CD14-positive monocyte (primary cell): Measurements from ENCODE around the gene WDCP. TPM values are rescaled to one million over a fixed set of nuclear protein-coding genes. Genes with fewer than 3 reads are reported as not detected.

Source experiments
- DNase-seq, 3 donors: peaks; one replicate each; pipeline ENCODE4 v3.0.0-alpha.2; 2011 to 2022
- H2AFZ ChIP-seq: 2 replicates; pipeline ENCODE4 v1.6.0; 2012; ENCODE audit warnings: mild to moderate bottlenecking, low read depth, low read length, inconsistent platforms; ENCODE audit not compliant: insufficient read depth, poor library complexity, severe bottlenecking
- H3K27ac ChIP-seq, 2 donors: 1 replicate in 1 of 2; 2 replicates in 1 of 2; pipeline ENCODE4 v1.5.1; 2012 to 2013; ENCODE audit warnings: low read length in 2 of 2, control low read depth in 1 of 2, inconsistent platforms in 1 of 2, low read depth in 1 of 2, mild to moderate bottlenecking in 1 of 2
- H3K27me3 ChIP-seq, 2 donors: one replicate each; pipeline versions ENCODE4 v1.6.0 to v1.6.1; 2011 to 2013; ENCODE audit warnings: low read length in 2 of 2; ENCODE audit not compliant: control insufficient read depth in 2 of 2, insufficient read depth in 2 of 2
- H3K36me3 ChIP-seq, 2 donors: replicated peaks in 1 of 2; 1 replicate in 1 of 2; 2 replicates in 1 of 2; pipeline versions ENCODE4 v1.5.1 to v1.6.1; 2012 to 2013; ENCODE audit warnings: low read length in 2 of 2, control low read depth in 1 of 2, inconsistent platforms in 1 of 2, mild to moderate bottlenecking in 1 of 2; ENCODE audit not compliant: insufficient read depth in 2 of 2, control insufficient read depth in 1 of 2
- H3K4me1 ChIP-seq, 2 donors: 1 replicate in 1 of 2; 2 replicates in 1 of 2; pipeline versions ENCODE4 v1.5.1 to v1.6.1; 2012 to 2013; ENCODE audit warnings: low read length in 2 of 2, control low read depth in 1 of 2, inconsistent platforms in 1 of 2, mild to moderate bottlenecking in 1 of 2, moderate library complexity in 1 of 2; ENCODE audit not compliant: insufficient read depth in 2 of 2, control insufficient read depth in 1 of 2
- H3K4me2 ChIP-seq: replicated peaks from 2 replicates; pipeline ENCODE3; 2012; ENCODE audit warnings: low read length, moderate library complexity, mild to moderate bottlenecking; ENCODE audit not compliant: poor library complexity, severe bottlenecking; ENCODE audit errors: extremely low read depth
- H3K4me3 ChIP-seq, 3 experiments: fragments of 200-600 bp in 1 of 3; sonication (generic) in 1 of 3; replicated peaks in 1 of 3; 1 replicate in 2 of 3; 2 replicates in 1 of 3; pipeline ENCODE4 v1.5.1; 2011 to 2013; ENCODE audit warnings: low read length in 3 of 3, mild to moderate bottlenecking in 3 of 3, control low read depth in 2 of 3, low read depth in 2 of 3, inconsistent platforms in 1 of 3, moderate library complexity in 1 of 3
- H3K79me2 ChIP-seq: 2 replicates; pipeline ENCODE4 v1.6.0; 2012; ENCODE audit warnings: mild to moderate bottlenecking, control low read depth, inconsistent platforms, low read length, moderate library complexity; ENCODE audit not compliant: insufficient read depth
- H3K9ac ChIP-seq: 2 replicates; pipeline ENCODE4 v1.6.0; 2017; ENCODE audit warnings: low read length, mild to moderate bottlenecking; ENCODE audit not compliant: insufficient read depth, poor library complexity, severe bottlenecking
- H3K9me3 ChIP-seq, 2 donors: replicated peaks in 1 of 2; 1 replicate in 1 of 2; 2 replicates in 1 of 2; pipeline versions ENCODE4 v1.5.1 to v1.6.1; 2012 to 2013; ENCODE audit warnings: low read length in 2 of 2, control low read depth in 1 of 2; ENCODE audit not compliant: control insufficient read depth in 1 of 2, insufficient read depth in 1 of 2
- H4K20me1 ChIP-seq: 2 replicates; pipeline ENCODE4 v1.6.0; 2012; ENCODE audit warnings: mild to moderate bottlenecking, low read length, control low read depth, moderate library complexity; ENCODE audit not compliant: insufficient read depth
- H3K27ac Mint-ChIP-seq, 7 donors: one replicate each; pipeline ENCODE4 v1.8.0; 2020; ENCODE audit warnings: mild to moderate bottlenecking in 7 of 7, mixed read lengths in 7 of 7, moderate library complexity in 6 of 7, inconsistent platforms in 2 of 7
- H3K27me3 Mint-ChIP-seq, 3 donors: one replicate each; pipeline ENCODE4 v1.8.0; 2021 to 2022; ENCODE audit warnings: low read depth in 3 of 3, mild to moderate bottlenecking in 3 of 3, mixed read lengths in 3 of 3, moderate library complexity in 3 of 3, inconsistent platforms in 1 of 3
- H3K36me3 Mint-ChIP-seq, 2 donors: one replicate each; pipeline ENCODE4 v1.8.0; 2020; ENCODE audit warnings: mixed read lengths in 2 of 2, inconsistent platforms in 1 of 2, mild to moderate bottlenecking in 1 of 2
- H3K4me1 Mint-ChIP-seq: one replicate; pipeline ENCODE4 v1.8.0; 2020; ENCODE audit warnings: mild to moderate bottlenecking, mixed read lengths
- H3K4me3 Mint-ChIP-seq, 2 donors: one replicate each; pipeline ENCODE4 v1.8.0; 2020; ENCODE audit warnings: mild to moderate bottlenecking in 2 of 2, mixed read lengths in 2 of 2, moderate library complexity in 1 of 2
- H3K9me3 Mint-ChIP-seq, 7 donors: one replicate each; pipeline ENCODE4 v1.8.0; 2020 to 2022; ENCODE audit warnings: mixed read lengths in 7 of 7, mild to moderate bottlenecking in 6 of 7, moderate library complexity in 6 of 7, inconsistent platforms in 2 of 7
- CTCF ChIP-seq: fragments of 200-600 bp; IDR thresholded peaks from one replicate; pipeline ENCODE4 v1.8.0; 2022; ENCODE audit warnings: antibody characterized with exemption, mild to moderate bottlenecking
- WGBS: methylation state at CpG from one replicate; pipeline ENCODE4 v1.1.5; 2013; ENCODE audit warnings: missing lambda C conversion rate; ENCODE audit not compliant: insufficient coverage; 5-methylcytosine and 5-hydroxymethylcytosine counted together
- intact Hi-C, 2 donors: fragments of 100-400 bp; cut with micrococcal nuclease; formaldehyde crosslinking; loops; one replicate each; pipeline versions ENCODE4 v1.15.0 to v1.15.1; 2023
- polyA plus RNA-seq, 3 donors: library from polyadenylated mRNA; depleted of rRNA in 1 of 3; unstranded in 2 of 3; stranded (reverse) in 1 of 3; fragments of 300-500 nt in 2 of 3; fragments of >200 nt in 1 of 3; fragmentation: Illumina TruSeq in 2 of 3; gene quantifications; 1 replicate in 2 of 3; 2 replicates in 1 of 3; pipeline ENCODE4 v1.2.3, GENCODE V29; 2012 to 2021

The WDCP gene
- polyA plus RNA-seq, 3 donors = 0.43 to 1.3 (median 0.69) TPM

DNA sequence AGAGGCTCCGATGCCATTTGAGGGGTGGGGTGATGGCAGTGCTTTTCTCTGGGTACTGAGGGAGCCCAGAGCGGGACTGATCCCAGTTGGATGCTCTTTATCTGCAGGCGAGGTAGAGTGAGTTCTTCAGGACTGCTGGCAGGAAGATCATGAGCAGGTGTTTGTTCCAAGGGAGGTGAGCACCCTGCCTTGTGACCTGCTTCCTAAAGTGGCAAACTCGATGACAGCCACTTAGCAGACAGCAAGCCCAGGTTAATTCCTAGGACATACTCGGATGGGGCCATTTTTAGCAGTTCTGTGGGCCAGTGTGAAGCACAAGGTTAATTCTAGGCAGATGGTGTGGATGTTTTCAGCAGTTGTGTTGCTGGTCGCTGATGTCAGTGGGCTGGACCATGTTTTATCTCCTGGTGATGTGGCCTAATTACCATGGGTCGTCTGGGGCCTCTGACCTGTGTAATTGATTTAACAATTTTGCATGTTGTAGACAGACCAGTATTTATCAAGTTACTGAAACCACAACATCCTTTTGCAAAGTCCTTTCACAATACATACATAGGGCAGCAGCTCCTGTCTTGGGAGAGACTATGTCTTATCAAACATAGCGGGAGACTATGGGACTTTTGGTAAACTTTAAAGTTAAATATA lies 7.3 kb upstream of the WDCP start:
- H3K9me3 ChIP-seq = no peaks in the 10 kb centered on the region
- 89% methylated on average over 6 of the region's 8 CpGs for WGBS
- H4K20me1 ChIP-seq = no peaks in the 10 kb centered on the region
- peak overlapping the region in 1 of 7 donors; percentile 1 for H3K27ac Mint-ChIP-seq
- H3K4me2 ChIP-seq = no peak overlapping the region
- no peak for DNase-seq
- peaks cover 0 to 3% of the 10 kb centered on the region in 2 donors for H3K27me3 ChIP-seq
- H3K4me1 ChIP-seq = peaks cover 6% of the 10 kb centered on the region in 2 donors
- no peaks in the 10 kb centered on the region for H3K79me2 ChIP-seq
- H3K4me1 Mint-ChIP-seq = no peaks in the 10 kb centered on the region
- no peak overlapping the region for H3K27ac ChIP-seq
- H3K9ac ChIP-seq = no peak overlapping the region
- no peaks in the 10 kb centered on the region for H3K36me3 ChIP-seq
- intact Hi-C loops = no loop called here
- no peak overlapping the region for H3K4me3 ChIP-seq
- no peak for TF ChIP-seq CTCF
- peaks cover 0 to 8% (median 2%) of the 10 kb centered on the region in 3 donors for H3K27me3 Mint-ChIP-seq
- H3K9me3 Mint-ChIP-seq = peaks cover 0 to 4% (median 0%) of the 10 kb centered on the region in 7 donors
- H2AFZ ChIP-seq = no peak overlapping the region
- H3K36me3 Mint-ChIP-seq = no peaks in the 10 kb centered on the region
- no peak overlapping the region for H3K4me3 Mint-ChIP-seq

- intact Hi-C loops = no loop called here
- peak overlapping the region in 1 of 7 donors; percentile 13 for H3K27ac Mint-ChIP-seq
Measured at GRCh38 chr2:24052951-24053350, 5.8 kb upstream of the WDCP start.

More at GRCh38 chr2:24052951-24053350, 5.8 kb upstream of the WDCP start:
- Histone ChIP-seq H3K4me1 (peaks cover 13 to 17% of the 10 kb centered on the region in 2 donors), H3K27ac (no peak overlapping the region), H4K20me1 (no peaks in the 10 kb centered on the region), H3K9me3 (no peaks in the 10 kb centered on the region), H3K79me2 (no peaks in the 10 kb centered on the region), H3K4me2 (no peak overlapping the region), H3K9ac (no peak overlapping the region), H3K4me3 (no peak overlapping the region), H2AFZ (no peak overlapping the region), H3K27me3 (peaks cover 11 to 17% of the 10 kb centered on the region in 2 donors), H3K36me3 (no peaks in the 10 kb centered on the region)
- no peak for DNase-seq
- WGBS = no CpG with 5 or more reads among the region's 1 CpG
- Mint-ChIP-seq H3K4me3 (no peak overlapping the region), H3K36me3 (no peaks in the 10 kb centered on the region), H3K27me3 (peaks cover 13 to 22% (median 14%) of the 10 kb centered on the region in 3 donors), H3K4me1 (peaks cover 8% of the 10 kb centered on the region), H3K9me3 (peaks cover 0 to 5% (median 3%) of the 10 kb centered on the region in 7 donors)
- no peak for TF ChIP-seq CTCF
